ENCODE measurements around the gene EIPR1.

Gene EIPR1

GRCh38 chr2:3377612-3378432 is at the start of gene EIPR1:
Gene EIPR1, minus strand, starts transcription at chr2:3377818. Its CDS starts 129 bp downstream, at chr2:3377689.
- peaks cover 20% of the 10 kb centered on the region for H3K4me1 ChIP-seq
- H3K9me3 ChIP-seq, result no peaks in the 10 kb centered on the region
- peaks cover 6% of the 10 kb centered on the region; the same call in 1 of the 2 replicates for H3K36me3 ChIP-seq (replicated peaks)
- in situ Hi-C loops (cut with MboI; ENCODE audit: low sequenced_read_pairs), result no loop called here
- DNase-seq (ENCODE audit: low spot score in 2 of 2), result peak; percentile 97
- H3K27me3 ChIP-seq (ENCODE audit: low read depth), result no peaks in the 10 kb centered on the region
- peak within 1 kb of the TSS; percentile 76 for H3K4me3 ChIP-seq

- in situ Hi-C loops (cut with MboI; ENCODE audit: low sequenced_read_pairs), result no loop called here
- DNase-seq (ENCODE audit: low spot score in 2 of 2), result no peak
- Histone ChIP-seq H3K36me3 (replicated peaks) (peaks cover 28% of the 10 kb centered on the region), H3K9me3 (no peaks in the 10 kb centered on the region), H3K27me3 (ENCODE audit: low read depth) (no peaks in the 10 kb centered on the region), H3K4me1 (no peaks in the 10 kb centered on the region), H3K4me3 (no peak overlapping the region)
Measured at GRCh38 chr2:3427272-3427671, 49.7 kb upstream of the EIPR1 start.

GRCh38 chr2:3426615-3427014 is 49.0 kb upstream of the EIPR1 start:
- H3K4me1 ChIP-seq, result no peaks in the 10 kb centered on the region
- H3K9me3 ChIP-seq, result no peaks in the 10 kb centered on the region
- in situ Hi-C loops (cut with MboI; ENCODE audit: low sequenced_read_pairs), result no loop called here
- H3K36me3 ChIP-seq (replicated peaks), result peaks cover 28% of the 10 kb centered on the region
- no peaks in the 10 kb centered on the region for H3K27me3 ChIP-seq (ENCODE audit: low read depth)
- H3K4me3 ChIP-seq, result no peak overlapping the region
- DNase-seq (ENCODE audit: low spot score in 2 of 2), result no peak

- no peaks in the 10 kb centered on the region for H3K4me1 ChIP-seq
- no peaks in the 10 kb centered on the region for H3K9me3 ChIP-seq
- peaks cover 25% of the 10 kb centered on the region for H3K36me3 ChIP-seq (replicated peaks)
- DNase-seq (ENCODE audit: low spot score in 2 of 2), result no peak
- in situ Hi-C loops (cut with MboI; ENCODE audit: low sequenced_read_pairs), result no loop called here
- no peak overlapping the region for H3K4me3 ChIP-seq
- H3K27me3 ChIP-seq (ENCODE audit: low read depth), result no peaks in the 10 kb centered on the region
Measured at GRCh38 chr2:3424171-3424795, 46.7 kb upstream of the EIPR1 start.

- Histone ChIP-seq H3K9me3 (no peaks in the 10 kb centered on the region), H3K4me3 (no peak overlapping the region), H3K4me1 (no peaks in the 10 kb centered on the region), H3K36me3 (replicated peaks) (peaks cover 25% of the 10 kb centered on the region), H3K27me3 (ENCODE audit: low read depth) (no peaks in the 10 kb centered on the region)
- in situ Hi-C loops (cut with MboI; ENCODE audit: low sequenced_read_pairs), result no loop called here
- peak; percentile 13 to 88 for DNase-seq (ENCODE audit: low spot score in 2 of 2)
Measured at GRCh38 chr2:3423492-3424170, 46.0 kb upstream of the EIPR1 start.

GRCh38 chr2:3422161-3422779 is 44.7 kb upstream of the EIPR1 start:
- Histone ChIP-seq H3K4me1 (no peaks in the 10 kb centered on the region), H3K4me3 (no peak overlapping the region), H3K9me3 (no peaks in the 10 kb centered on the region), H3K36me3 (replicated peaks) (peaks cover 21% of the 10 kb centered on the region), H3K27me3 (ENCODE audit: low read depth) (no peaks in the 10 kb centered on the region)
- in situ Hi-C loops (cut with MboI; ENCODE audit: low sequenced_read_pairs), result no loop called here
- DNase-seq (ENCODE audit: low spot score in 2 of 2), result no peak

- in situ Hi-C loops (cut with MboI; ENCODE audit: low sequenced_read_pairs), result no loop called here
- DNase-seq (ENCODE audit: low spot score in 2 of 2), result no peak
- Histone ChIP-seq H3K4me3 (no peak overlapping the region), H3K9me3 (no peaks in the 10 kb centered on the region), H3K4me1 (no peaks in the 10 kb centered on the region), H3K36me3 (replicated peaks) (peaks cover 21% of the 10 kb centered on the region), H3K27me3 (ENCODE audit: low read depth) (no peaks in the 10 kb centered on the region)
Measured at GRCh38 chr2:3421580-3421979, 44.0 kb upstream of the EIPR1 start.

GRCh38 chr2:3420769-3421397 is 43.3 kb upstream of the EIPR1 start:
- H3K36me3 ChIP-seq (replicated peaks), result peaks cover 21% of the 10 kb centered on the region
- H3K4me3 ChIP-seq, result no peak overlapping the region
- in situ Hi-C loops (cut with MboI; ENCODE audit: low sequenced_read_pairs), result no loop called here
- no peaks in the 10 kb centered on the region for H3K9me3 ChIP-seq
- H3K4me1 ChIP-seq, result no peaks in the 10 kb centered on the region
- DNase-seq (ENCODE audit: low spot score in 2 of 2), result no peak
- no peaks in the 10 kb centered on the region for H3K27me3 ChIP-seq (ENCODE audit: low read depth)

GRCh38 chr2:3420076-3420768 is 42.6 kb upstream of the EIPR1 start:
- H3K4me1 ChIP-seq, result no peaks in the 10 kb centered on the region
- H3K27me3 ChIP-seq (ENCODE audit: low read depth), result no peaks in the 10 kb centered on the region
- no peaks in the 10 kb centered on the region for H3K9me3 ChIP-seq
- peaks cover 18% of the 10 kb centered on the region for H3K36me3 ChIP-seq (replicated peaks)
- DNase-seq (ENCODE audit: low spot score in 2 of 2), result no peak
- H3K4me3 ChIP-seq, result no peak overlapping the region
- in situ Hi-C loops (cut with MboI; ENCODE audit: low sequenced_read_pairs), result no loop called here

- H3K9me3 ChIP-seq, result no peaks in the 10 kb centered on the region
- in situ Hi-C loops (cut with MboI; ENCODE audit: low sequenced_read_pairs), result no loop called here
- no peak for DNase-seq (ENCODE audit: low spot score in 2 of 2)
- H3K27me3 ChIP-seq (ENCODE audit: low read depth), result no peaks in the 10 kb centered on the region
- H3K36me3 ChIP-seq (replicated peaks), result peaks cover 6% of the 10 kb centered on the region
- no peak overlapping the region for H3K4me3 ChIP-seq
- no peaks in the 10 kb centered on the region for H3K4me1 ChIP-seq
Measured at GRCh38 chr2:3418766-3419404, 41.3 kb upstream of the EIPR1 start.

- H3K4me3 ChIP-seq, result no peak overlapping the region
- in situ Hi-C loops (cut with MboI; ENCODE audit: low sequenced_read_pairs), result no loop called here
- no peaks in the 10 kb centered on the region for H3K27me3 ChIP-seq (ENCODE audit: low read depth)
- no peaks in the 10 kb centered on the region for H3K4me1 ChIP-seq
- no peaks in the 10 kb centered on the region for H3K36me3 ChIP-seq (replicated peaks)
- no peaks in the 10 kb centered on the region for H3K9me3 ChIP-seq
- no peak for DNase-seq (ENCODE audit: low spot score in 2 of 2)
Measured at GRCh38 chr2:3414133-3414860, 36.7 kb upstream of the EIPR1 start.

- in situ Hi-C loops (cut with MboI; ENCODE audit: low sequenced_read_pairs), result no loop called here
- no peaks in the 10 kb centered on the region for H3K4me1 ChIP-seq
- no peaks in the 10 kb centered on the region for H3K27me3 ChIP-seq (ENCODE audit: low read depth)
- no peak for DNase-seq (ENCODE audit: low spot score in 2 of 2)
- no peak overlapping the region for H3K4me3 ChIP-seq
- no peaks in the 10 kb centered on the region for H3K9me3 ChIP-seq
- H3K36me3 ChIP-seq (replicated peaks), result no peaks in the 10 kb centered on the region
Measured at GRCh38 chr2:3413697-3414096, 36.1 kb upstream of the EIPR1 start.
